Psoas muscle (tissue), 8 donors: Measurements from ENCODE around the gene LRRC36. TPM values are rescaled to one million over a fixed set of nuclear protein-coding genes. Genes with fewer than 3 reads are reported as not detected.

Experiments used
- ATAC-seq, 4 donors: fragments of 200-7000 bp; cut with Tn5 transposase; one replicate each; pipeline ENCODE4 v1.9.1; 2020; ENCODE audit warnings: moderate library complexity in 3 of 4, mild to moderate bottlenecking in 2 of 4
- DNase-seq, 2 donors: peaks; one replicate each; pipeline ENCODE4 v3.0.0-alpha.2; 2020
- H3K27ac ChIP-seq: fragments of 200-600 bp; one replicate; pipeline ENCODE4 v1.8.0; 2022
- H3K27me3 ChIP-seq, 3 donors: fragments of 200-600 bp in 1 of 3; one replicate each; pipeline versions ENCODE4 v1.6.1 to v1.8.0; 2013 to 2022; ENCODE audit warnings: low read length in 2 of 3, mild to moderate bottlenecking in 2 of 3, moderate library complexity in 1 of 3; ENCODE audit not compliant: insufficient read depth in 3 of 3
- H3K36me3 ChIP-seq, 2 donors: fragments of 200-600 bp in 1 of 2; one replicate each; pipeline versions ENCODE4 v1.6.1 to v1.8.0; 2013 to 2022; ENCODE audit warnings: low read depth in 1 of 2, mild to moderate bottlenecking in 1 of 2, moderate library complexity in 1 of 2; ENCODE audit not compliant: insufficient read depth in 1 of 2
- H3K4me1 ChIP-seq: fragments of 200-600 bp; one replicate; pipeline ENCODE4 v1.8.0; 2022
- H3K4me3 ChIP-seq: fragments of 200-600 bp; one replicate; pipeline ENCODE4 v1.8.0; 2022; ENCODE audit warnings: mild to moderate bottlenecking
- H3K9me3 ChIP-seq: fragments of 200-600 bp; one replicate; pipeline ENCODE4 v1.8.0; 2022
- CTCF ChIP-seq: fragments of 200-600 bp; IDR thresholded peaks from one replicate; pipeline ENCODE4 v1.8.0; 2022; ENCODE audit warnings: antibody characterized with exemption
- WGBS, 3 donors: extraction: QIAGEN DNeasy Blood & Tissue Kit; methylation state at CpG; one replicate each; pipeline versions ENCODE4 v1.1.6 to v1.1.7; 2013; 5-methylcytosine and 5-hydroxymethylcytosine counted together
- intact Hi-C, 2 donors: fragments of 100-400 bp; cut with DNase I; formaldehyde crosslinking; loops; one replicate each; pipeline versions ENCODE4 v1.11.0 to v1.14.2; 2022
- polyA plus RNA-seq, 3 donors: library from polyadenylated mRNA; stranded (reverse); fragments of 200-250 nt; gene quantifications; one replicate each; pipeline ENCODE4 v1.2.3, GENCODE V29; 2013
- total RNA-seq, 4 donors: library from RNA; stranded (reverse); fragmentation: NEBNext Ultra II Directional in 2 of 4; extraction: Animal tissue kit (Norgen Biotek cat#: 25700) in 2 of 4; gene quantifications; one replicate each; pipeline versions ENCODE4 v1.2.1 to v1.2.4, GENCODE V29; 2021 to 2023
- donor health status: healthy with polysubstance abuse.
- donor health status: DM: no; HTN: no; CAD: no; lungs with moderate emphysema.
- donor health status: Bipolar disorder and iron deficiency.
- donor health status: healthy.
- donor health status: DM: yes; HTN: yes; CAD: no.
- donor health status: DM: no; HTN: no; CAD: no.
- donor health status: DM: no; HTN: no; CAD: no.
- donor health status: DM: yes; HTN: yes; CAD: no.

LRRC36 gene
- total and polyA plus RNA-seq, 7 donors: 0.06 to 0.25 (median 0.11) TPM; not detected in 4

GRCh38 chr16:67387479-67388079, 61.0 kb downstream of the LRRC36 start:
- intact Hi-C loops: no loop called here
- no peak overlapping the region for H3K4me3 ChIP-seq
- TF ChIP-seq CTCF: no peak
- DNase-seq: no peak
- peaks cover 13% of the 10 kb centered on the region for H3K4me1 ChIP-seq
- ATAC-seq: no peak
- WGBS, 3 donors: 87 to 91% (median 89%) methylated on average over 8 of the region's 8 CpGs
- H3K36me3 ChIP-seq: no peaks in the 10 kb centered on the region
- H3K27ac ChIP-seq: no peak overlapping the region
- no peaks in the 10 kb centered on the region for H3K9me3 ChIP-seq
- H3K27me3 ChIP-seq: peaks cover 0 to 4% (median 0%) of the 10 kb centered on the region in 3 donors

GRCh38 chr16:67388191-67388590, 61.6 kb downstream of the LRRC36 start:
- H3K27me3 ChIP-seq: peaks cover 0 to 4% (median 0%) of the 10 kb centered on the region in 3 donors
- no peak overlapping the region for H3K4me3 ChIP-seq
- H3K36me3 ChIP-seq: no peaks in the 10 kb centered on the region
- DNase-seq: no peak
- no peak for TF ChIP-seq CTCF
- no peak overlapping the region for H3K27ac ChIP-seq
- intact Hi-C loops: no loop called here
- peaks cover 18% of the 10 kb centered on the region for H3K4me1 ChIP-seq
- no peaks in the 10 kb centered on the region for H3K9me3 ChIP-seq
- WGBS, 3 donors: 90 to 92% (median 90%) methylated on average over 8 of the region's 8 CpGs
- ATAC-seq: no peak

GRCh38 chr16:67388591-67388990, 62.0 kb downstream of the LRRC36 start:
- ATAC-seq (no peak), DNase-seq (no peak)
- 90 to 97% (median 92%) methylated on average over 2 of the region's 2 CpGs for WGBS, 3 donors
- no peak for TF ChIP-seq CTCF
- Histone ChIP-seq H3K36me3 (no peaks in the 10 kb centered on the region), H3K27ac (no peak overlapping the region), H3K27me3 (peaks cover 0 to 4% (median 0%) of the 10 kb centered on the region in 3 donors), H3K4me1 (peaks cover 22% of the 10 kb centered on the region), H3K4me3 (no peak overlapping the region), H3K9me3 (no peaks in the 10 kb centered on the region)
- intact Hi-C loops: no loop called here

- Histone ChIP-seq H3K9me3 (no peaks in the 10 kb centered on the region), H3K27me3 (peaks cover 0 to 5% (median 4%) of the 10 kb centered on the region in 3 donors), H3K4me3 (no peak overlapping the region), H3K4me1 (peaks cover 26% of the 10 kb centered on the region), H3K27ac (peak overlapping the region; percentile 65), H3K36me3 (no peaks in the 10 kb centered on the region)
- DNase-seq (peak; percentile 37 to 64), ATAC-seq (no peak)
- no peak for TF ChIP-seq CTCF
- 55 to 66% (median 65%) methylated on average over 27 of the region's 27 CpGs for WGBS, 3 donors
- intact Hi-C loops: no loop called here
These were observed 63.5 kb downstream of the LRRC36 start for GRCh38 chr16:67389911-67390815.
